ENCODE results near the gene PRAMEF11. TPM values are rescaled to one million over a fixed set of nuclear protein-coding genes. Genes with fewer than 3 reads are reported as not detected.
"Not testable (repeated sequence)": the region's sequence is repeated elsewhere in the genome, so short reads cannot be mapped to it uniquely, and the experiment has no call there.

The PRAMEF11 gene
- total RNA-seq, 4 donors from 2014 or later, result not detected

- Histone ChIP-seq H3K27me3 (no peaks in the 10 kb centered on the region), H3K4me1 (peaks cover 13 to 43% of the 10 kb centered on the region in 2 donors), H3K36me3 (no peaks in the 10 kb centered on the region), H3K9me3 (no peaks in the 10 kb centered on the region), H3K27ac (peak overlapping the region in 1 of 3 donors; percentile 52), H3K4me3 (replicated peaks in 1 of 3) (no peak overlapping the region)
- intact Hi-C loops (cut with DNase I), result no loop called here
- TF ChIP-seq POLR2A (IDR thresholded peaks at IDR 0.05), result no peak
- TF ChIP-seq CTCF (IDR thresholded peaks at IDR 0.05), result no peak
- 58 to 70% methylated on average over 2 of the region's 2 CpGs for WGBS, 2 donors
- no peak for DNase-seq
Observed at GRCh38 chr1:12811409-12811784, 19.8 kb downstream of the PRAMEF11 start.

- TF ChIP-seq POLR2A (IDR thresholded peaks at IDR 0.05), result no peak
- TF ChIP-seq CTCF (IDR thresholded peaks at IDR 0.05), result no peak
- 29 to 52% methylated on average over 4 to 5 of the region's 5 CpGs for WGBS, 2 donors
Observed at GRCh38 chr1:12810691-12811408, 20.4 kb downstream of the PRAMEF11 start.

GRCh38 chr1:12809933-12810332, 21.3 kb downstream of the PRAMEF11 start:
- Histone ChIP-seq H3K36me3 (no peaks in the 10 kb centered on the region), H3K4me3 (replicated peaks in 1 of 3) (no peak overlapping the region), H3K4me1 (peaks cover 13 to 43% of the 10 kb centered on the region in 2 donors), H3K27me3 (no peaks in the 10 kb centered on the region), H3K27ac (peak overlapping the region in 1 of 3 donors; percentile 52), H3K9me3 (no peaks in the 10 kb centered on the region)
- intact Hi-C loops (cut with DNase I), result no loop called here
- TF ChIP-seq CTCF (IDR thresholded peaks at IDR 0.05), result no peak
- TF ChIP-seq POLR2A (IDR thresholded peaks at IDR 0.05), result no peak
- 100% methylated on average over 1 of the region's 1 CpG; no CpG with 5 or more reads in 1 of the 2 donors for WGBS, 2 donors
- DNase-seq, result no peak

More at GRCh38 chr1:12810691-12811408, 20.4 kb downstream of the PRAMEF11 start:
- no peaks in the 10 kb centered on the region for H3K27me3 ChIP-seq
- peaks cover 13 to 43% of the 10 kb centered on the region in 2 donors for H3K4me1 ChIP-seq
- H3K27ac ChIP-seq, result peak overlapping the region; percentile 24 to 52 (median 38)
- peak; percentile 45 to 54 for DNase-seq
- H3K4me3 ChIP-seq (replicated peaks in 1 of 3), result no peak overlapping the region
- no peaks in the 10 kb centered on the region for H3K36me3 ChIP-seq
- H3K9me3 ChIP-seq, result no peaks in the 10 kb centered on the region
- intact Hi-C loops (cut with DNase I), result no loop called here

- no peak overlapping the region for H3K4me3 ChIP-seq (replicated peaks in 1 of 3)
- intact Hi-C loops (cut with DNase I), result no loop called here
- WGBS, 2 donors, result 83 to 92% methylated on average over 2 of the region's 2 CpGs
- H3K4me1 ChIP-seq, result peaks cover 5 to 11% of the 10 kb centered on the region in 2 donors
- TF ChIP-seq POLR2A (IDR thresholded peaks at IDR 0.05), result no peak
- no peak for TF ChIP-seq CTCF (IDR thresholded peaks at IDR 0.05)
- H3K9me3 ChIP-seq, result no peaks in the 10 kb centered on the region
- H3K36me3 ChIP-seq, result no peaks in the 10 kb centered on the region
- H3K27me3 ChIP-seq, result no peaks in the 10 kb centered on the region
- no peak overlapping the region for H3K27ac ChIP-seq
- DNase-seq, result no peak
Observed at GRCh38 chr1:12799730-12800129, 31.5 kb downstream of the PRAMEF11 start.

- WGBS, 2 donors, result 50 to 58% methylated on average over 2 to 4 of the region's 4 CpGs
- TF ChIP-seq POLR2A (IDR thresholded peaks at IDR 0.05), result no peak
- no peak for TF ChIP-seq CTCF (IDR thresholded peaks at IDR 0.05)
- H3K27ac ChIP-seq, result no peak overlapping the region
- no peaks in the 10 kb centered on the region for H3K36me3 ChIP-seq
- no peaks in the 10 kb centered on the region for H3K9me3 ChIP-seq
- intact Hi-C loops (cut with DNase I), result no loop called here
- DNase-seq, result peak; percentile 33 to 34
- no peaks in the 10 kb centered on the region for H3K27me3 ChIP-seq
- H3K4me1 ChIP-seq, result peaks cover 5 to 11% of the 10 kb centered on the region in 2 donors
- no peak overlapping the region for H3K4me3 ChIP-seq (replicated peaks in 1 of 3)
Observed at GRCh38 chr1:12798911-12799310, 32.3 kb downstream of the PRAMEF11 start.

GRCh38 chr1:12791097-12791496, 40.1 kb downstream of the PRAMEF11 start, which contains the start of gene PRAMEF1:
PRAMEF1 (plus strand) TSS chr1:12791397; CDS start chr1:12793228, 1,831 bp downstream.
- H3K9me3 ChIP-seq; H3K4me3 ChIP-seq (replicated peaks in 1 of 3); H3K4me1 ChIP-seq; DNase-seq; H3K36me3 ChIP-seq; intact Hi-C loops (cut with DNase I); H3K27ac ChIP-seq; H3K27me3 ChIP-seq: not testable (repeated sequence)
- WGBS, 2 donors, result 82 to 100% methylated on average over 2 to 3 of the region's 5 CpGs

- WGBS, 2 donors, result 73 to 84% methylated on average over 7 to 8 of the region's 8 CpGs
- H3K27ac ChIP-seq; intact Hi-C loops (cut with DNase I); H3K36me3 ChIP-seq; H3K27me3 ChIP-seq; H3K9me3 ChIP-seq; DNase-seq; H3K4me1 ChIP-seq; H3K4me3 ChIP-seq (replicated peaks in 1 of 3): not testable (repeated sequence)
Observed at GRCh38 chr1:12784729-12785128, 46.5 kb downstream of the PRAMEF11 start.

All from thyroid gland (tissue), 4 donors.